ENCODE data around the gene CDH23. TPM values are rescaled to one million over a fixed set of nuclear protein-coding genes. Genes with fewer than 3 reads are reported as not detected.

The CDH23 gene
- total RNA-seq, 4 donors from 2014 or later: 13.8 to 20.1 (median 17.3) TPM

DNA sequence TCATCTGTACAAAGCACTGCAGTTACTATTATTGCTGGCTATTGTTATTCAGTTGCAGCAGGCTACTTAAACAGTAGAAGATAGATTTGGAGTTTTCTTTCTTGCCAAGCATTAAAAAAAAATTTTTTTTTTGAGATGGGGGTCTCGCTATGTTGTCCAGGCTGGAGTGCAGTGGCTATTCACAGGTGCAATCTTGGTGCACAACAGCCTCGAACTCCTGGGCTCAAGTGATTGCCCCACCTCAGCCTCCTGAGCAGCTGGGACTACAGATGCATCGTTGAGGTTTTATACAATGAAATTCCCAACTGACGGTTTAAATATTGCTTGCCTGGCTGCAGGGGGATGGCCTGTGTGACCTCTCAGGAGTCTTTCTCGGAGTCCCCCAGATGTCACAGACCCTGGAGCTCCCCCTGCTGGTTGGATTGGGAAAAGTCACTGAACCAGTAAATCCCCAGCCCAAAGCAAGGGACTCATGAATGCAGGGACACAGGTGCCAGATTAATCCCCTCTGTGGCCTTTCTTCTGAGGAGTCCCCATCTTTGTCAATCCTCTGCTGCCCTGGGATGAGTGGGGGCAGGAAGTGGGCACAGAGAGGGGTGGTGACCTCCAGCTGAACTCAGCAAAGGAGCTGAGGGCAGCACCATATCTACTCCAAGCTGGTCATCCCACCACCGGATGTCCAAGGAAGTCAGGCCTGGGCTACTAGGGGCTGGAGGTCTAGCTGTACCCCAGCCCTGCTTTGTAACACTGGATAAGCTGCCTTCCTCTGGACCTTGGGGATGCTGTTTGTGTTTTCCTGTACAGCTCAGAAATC lies 173.3 kb downstream of the CDH23 start:
- H3K27ac ChIP-seq: no peak overlapping the region
- H3K4me1 ChIP-seq: peaks cover 0 to 2% (median 0%) of the 10 kb centered on the region in 4 donors
- DNase-seq (ENCODE audit: low spot score in 2 of 2): peak; percentile 73 to 94
- H3K4me3 ChIP-seq: no peak overlapping the region
- H3K27me3 ChIP-seq: no peaks in the 10 kb centered on the region
- TF ChIP-seq POLR2A (IDR thresholded peaks at IDR 0.05): no peak
- TF ChIP-seq, protein P1, sequence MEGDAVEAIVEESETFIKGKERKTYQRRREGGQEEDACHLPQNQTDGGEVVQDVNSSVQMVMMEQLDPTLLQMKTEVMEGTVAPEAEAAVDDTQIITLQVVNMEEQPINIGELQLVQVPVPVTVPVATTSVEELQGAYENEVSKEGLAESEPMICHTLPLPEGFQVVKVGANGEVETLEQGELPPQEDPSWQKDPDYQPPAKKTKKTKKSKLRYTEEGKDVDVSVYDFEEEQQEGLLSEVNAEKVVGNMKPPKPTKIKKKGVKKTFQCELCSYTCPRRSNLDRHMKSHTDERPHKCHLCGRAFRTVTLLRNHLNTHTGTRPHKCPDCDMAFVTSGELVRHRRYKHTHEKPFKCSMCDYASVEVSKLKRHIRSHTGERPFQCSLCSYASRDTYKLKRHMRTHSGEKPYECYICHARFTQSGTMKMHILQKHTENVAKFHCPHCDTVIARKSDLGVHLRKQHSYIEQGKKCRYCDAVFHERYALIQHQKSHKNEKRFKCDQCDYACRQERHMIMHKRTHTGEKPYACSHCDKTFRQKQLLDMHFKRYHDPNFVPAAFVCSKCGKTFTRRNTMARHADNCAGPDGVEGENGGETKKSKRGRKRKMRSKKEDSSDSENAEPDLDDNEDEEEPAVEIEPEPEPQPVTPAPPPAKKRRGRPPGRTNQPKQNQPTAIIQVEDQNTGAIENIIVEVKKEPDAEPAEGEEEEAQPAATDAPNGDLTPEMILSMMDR (IDR thresholded peaks at IDR 0.05): peak; percentile 81 to 95 (median 86)
- no peak for TF ChIP-seq EP300 (IDR thresholded peaks at IDR 0.05)
- no peaks in the 10 kb centered on the region for H3K9me3 ChIP-seq
- WGBS, 2 donors: 45 to 48% methylated on average over 6 of the region's 6 CpGs
- no peaks in the 10 kb centered on the region for H3K36me3 ChIP-seq

DNA sequence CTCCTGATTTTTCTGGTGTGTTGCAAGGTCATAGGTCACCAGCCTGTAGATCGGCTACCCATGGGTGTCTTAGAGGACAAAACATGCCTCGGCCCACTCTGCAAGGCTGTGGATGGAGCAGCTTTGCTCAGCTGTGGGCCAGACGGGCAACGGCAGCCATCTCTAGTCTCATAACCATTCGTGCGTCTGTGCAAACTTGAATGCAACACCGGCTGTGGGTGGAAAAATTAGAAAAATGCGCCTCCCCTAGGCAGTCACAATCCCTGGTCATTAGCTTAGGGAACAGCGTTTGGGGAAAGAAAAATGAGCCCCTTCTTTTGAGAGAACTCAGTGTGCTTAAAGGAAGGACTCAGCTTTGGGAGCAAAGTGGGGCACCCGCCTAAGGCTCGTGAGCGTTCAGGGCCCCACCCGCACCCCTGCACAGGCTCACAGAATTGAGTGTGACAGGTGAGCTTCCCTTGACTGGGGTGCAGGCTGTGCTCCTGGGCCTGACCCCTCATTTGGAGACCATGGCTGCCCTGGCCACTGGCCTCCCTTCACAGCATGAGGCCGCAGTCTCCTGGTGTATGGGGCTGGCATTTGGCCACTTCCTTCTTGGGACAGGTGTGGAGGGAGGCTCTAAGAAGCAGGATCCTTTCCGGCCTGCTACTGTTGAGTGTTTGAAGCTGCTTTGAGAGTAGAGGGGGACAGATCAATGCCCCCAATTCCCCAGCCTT lies 174.9 kb downstream of the CDH23 start:
- WGBS, 2 donors: 86 to 91% methylated on average over 15 of the region's 15 CpGs
- H3K36me3 ChIP-seq: no peaks in the 10 kb centered on the region
- DNase-seq (ENCODE audit: low spot score in 2 of 2): no peak
- H3K27me3 ChIP-seq: no peaks in the 10 kb centered on the region
- H3K4me3 ChIP-seq: no peak overlapping the region
- H3K9me3 ChIP-seq: no peaks in the 10 kb centered on the region
- no peak overlapping the region for H3K27ac ChIP-seq
- TF ChIP-seq, protein P1 (IDR thresholded peaks at IDR 0.05): no peak
- TF ChIP-seq EP300 (IDR thresholded peaks at IDR 0.05) (no peak), POLR2A (IDR thresholded peaks at IDR 0.05) (no peak)
- peaks cover 0 to 14% (median 0%) of the 10 kb centered on the region in 4 donors for H3K4me1 ChIP-seq

DNA sequence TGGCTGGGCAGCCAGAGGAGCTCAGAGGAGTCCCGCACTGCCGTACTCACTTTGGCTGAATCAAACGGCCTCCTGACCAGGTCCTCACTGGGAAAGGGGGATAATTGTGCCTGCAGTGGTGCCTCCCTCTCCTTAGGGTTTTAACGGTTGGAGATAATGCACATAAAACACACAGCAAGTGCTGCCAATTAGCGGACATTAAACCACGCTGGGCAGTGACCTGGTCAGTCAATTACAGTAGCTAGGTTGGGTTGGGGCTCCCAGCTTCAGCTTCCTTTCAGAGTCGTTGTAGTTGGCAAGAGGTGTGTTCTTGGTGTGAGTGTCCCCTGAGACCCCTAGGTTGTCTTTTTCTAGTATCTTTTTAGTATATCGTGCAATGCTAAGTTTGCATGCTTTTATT lies 176.2 kb downstream of the CDH23 start:
- Histone ChIP-seq H3K27ac (no peak overlapping the region), H3K36me3 (no peaks in the 10 kb centered on the region), H3K27me3 (no peaks in the 10 kb centered on the region), H3K9me3 (no peaks in the 10 kb centered on the region), H3K4me1 (peaks cover 0 to 14% (median 0%) of the 10 kb centered on the region in 4 donors), H3K4me3 (no peak overlapping the region)
- TF ChIP-seq POLR2A (IDR thresholded peaks at IDR 0.05): no peak
- TF ChIP-seq, protein P1 (IDR thresholded peaks at IDR 0.05): no peak
- TF ChIP-seq EP300 (IDR thresholded peaks at IDR 0.05): no peak
- no peak for DNase-seq (ENCODE audit: low spot score in 2 of 2)
- 59 to 61% methylated on average over 8 of the region's 8 CpGs for WGBS, 2 donors

DNA sequence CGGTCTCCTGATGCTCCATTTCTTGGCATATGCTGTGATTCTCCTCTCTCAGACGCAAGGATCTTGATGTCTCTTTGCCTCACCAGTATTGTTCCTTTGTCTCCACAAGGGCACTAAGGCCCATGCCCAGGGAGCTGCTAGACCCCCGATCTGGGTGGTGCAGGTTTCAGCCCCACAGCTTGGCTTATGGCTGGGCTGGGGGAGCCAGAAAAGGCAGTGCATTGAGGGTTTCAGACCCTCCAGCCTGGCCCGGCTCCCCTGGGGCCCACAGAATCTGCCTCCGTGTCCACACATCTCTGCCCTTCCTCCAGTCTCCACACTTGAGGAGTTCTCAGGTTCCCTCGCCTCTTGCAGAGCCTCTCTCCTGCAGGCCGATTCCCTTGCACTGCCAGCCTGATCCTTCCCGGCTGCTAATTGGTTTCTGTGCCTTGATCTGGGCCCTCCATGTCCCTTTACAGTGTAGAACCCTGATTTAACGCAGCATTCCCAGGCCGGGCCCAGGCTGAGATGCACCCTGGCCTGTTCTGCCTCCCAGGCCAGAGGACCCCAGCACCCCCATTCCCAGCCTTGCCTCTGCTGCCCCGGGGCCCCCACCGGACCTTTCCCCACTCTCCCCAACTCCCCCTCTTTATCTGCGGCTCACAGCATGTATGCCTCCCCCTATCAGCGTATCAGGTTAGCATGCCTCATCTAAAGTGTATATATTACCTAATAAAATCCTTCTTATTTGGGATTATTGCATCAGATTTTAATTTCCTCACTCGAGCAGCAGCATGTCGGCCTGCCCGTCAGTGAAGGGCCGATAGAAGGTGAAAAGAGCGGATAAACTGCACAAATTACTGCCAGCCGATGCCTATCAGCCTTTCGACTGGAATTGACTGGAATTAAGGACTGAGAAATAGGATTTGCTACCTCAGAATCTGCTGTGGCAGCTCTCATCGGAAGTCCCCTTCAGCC lies 177.1 kb downstream of the CDH23 start:
- no peaks in the 10 kb centered on the region for H3K36me3 ChIP-seq
- H3K4me3 ChIP-seq: no peak overlapping the region
- no peak for TF ChIP-seq EP300 (IDR thresholded peaks at IDR 0.05)
- TF ChIP-seq, protein P1 (IDR thresholded peaks at IDR 0.05): no peak
- no peak for TF ChIP-seq POLR2A (IDR thresholded peaks at IDR 0.05)
- no peak overlapping the region for H3K27ac ChIP-seq
- no peaks in the 10 kb centered on the region for H3K9me3 ChIP-seq
- no peaks in the 10 kb centered on the region for H3K27me3 ChIP-seq
- no peak for DNase-seq (ENCODE audit: low spot score in 2 of 2)
- 88 to 89% methylated on average over 22 of the region's 22 CpGs for WGBS, 2 donors
- peaks cover 0 to 14% (median 0%) of the 10 kb centered on the region in 4 donors for H3K4me1 ChIP-seq
